HT-29 (cell line): ENCODE results near the gene TAB2. TPM values are rescaled to one million over a fixed set of nuclear protein-coding genes. Genes with fewer than 3 reads are reported as not detected.
"Not testable (repeated sequence)": the region's sequence is repeated elsewhere in the genome, so short reads cannot be mapped to it uniquely, and the experiment has no call there.

ENCODE experiments used
- DNase-seq: peaks from one replicate; pipeline ENCODE4 v3.0.0-alpha.2; 2015; ENCODE audit warnings: low spot score
- small RNA-seq: library from RNA; depleted of rRNA; stranded (forward); fragments of <200 nt; gene quantifications from one replicate; pipeline ENCODE3, GENCODE V24; 2014
- total RNA-seq: library from RNA; depleted of rRNA; stranded (reverse); fragments of >200 nt; shearing (Covaris generic); gene quantifications from 2 replicates; pipeline ENCODE4 v1.2.3, GENCODE V29; 2014; rRNA removed

Gene TAB2
- total RNA-seq, 1 experiment from 2014 or later, result 11.7 TPM

DNA sequence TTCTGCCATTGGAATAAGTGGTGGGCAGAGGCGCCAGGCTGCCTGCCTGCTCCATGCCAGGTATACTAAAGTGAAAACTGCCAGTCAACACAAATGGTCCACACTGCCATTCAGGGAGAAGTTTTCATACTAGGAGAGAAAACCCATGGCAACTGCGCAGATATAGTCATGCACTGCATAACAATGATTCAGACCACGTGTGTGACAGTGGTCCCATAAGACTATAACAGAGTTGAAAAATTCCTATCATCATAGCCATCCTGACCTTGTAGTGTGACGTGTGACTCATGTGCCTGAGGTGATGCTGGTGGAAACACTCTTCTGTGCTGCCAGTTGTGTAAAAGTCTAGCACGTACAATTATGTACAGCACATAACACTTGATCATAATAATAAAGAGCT, 142.2 kb downstream of the TAB2 start:
- DNase-seq, result no peak

DNA sequence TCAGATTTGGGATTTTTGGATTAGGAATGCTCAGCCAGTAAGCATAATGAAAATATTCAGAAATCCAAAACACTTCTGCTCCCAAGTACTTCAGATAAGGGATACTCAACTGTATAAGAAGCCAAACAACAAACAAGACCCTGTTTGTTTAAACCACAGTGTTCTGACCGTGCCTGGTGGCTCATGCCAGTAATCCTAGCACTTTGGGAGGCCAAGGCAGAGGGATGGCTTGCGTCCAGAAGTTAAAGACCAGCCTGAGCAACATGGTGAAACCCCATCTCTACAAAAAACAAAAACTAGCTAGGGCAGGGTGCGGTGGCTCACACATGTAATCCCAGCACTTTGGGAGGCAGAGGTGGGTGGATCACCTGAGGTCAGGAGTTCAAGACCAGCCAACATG, 142.7 kb downstream of the TAB2 start:
- DNase-seq, result not testable (repeated sequence)

Small RNA genes within 50 kb of the gene (small RNA-seq; reads per million reads assigned to genes)
- gene RN7SL234P, result 0.22 reads per million

Other genes with a start within 250 kb of the TAB2 start
- 0.31 and 0.44 TPM in 2 replicates for gene SUMO4, start 82.5 kb downstream of the TAB2 start, total RNA-seq
- gene ZC3H12D, start 167.3 kb downstream of the TAB2 start, total RNA-seq, result not detected in 2 replicates
- 7.6 and 8.6 TPM in 2 replicates for gene PPIL4, start 228.3 kb downstream of the TAB2 start, total RNA-seq
- gene GINM1, start 248.7 kb downstream of the TAB2 start, total RNA-seq, result 11.9 and 14.8 TPM in 2 replicates